ENCODE data around the gene HOXA10.

Gene HOXA10

GRCh38 chr7:27202862-27203134 is 28.7 kb upstream of the HOXA10 start:
- H3K4me3 ChIP-seq (replicated peaks; ENCODE audit: insufficient read depth, low read length) = no peak overlapping the region
- no peak for DNase-seq (ENCODE audit: low read depth in 1 of 2, low spot score in 1 of 2)
- H3K27me3 ChIP-seq (ENCODE audit: insufficient read depth, poor library complexity, severe bottlenecking) = peaks cover 78% of the 10 kb centered on the region
- no peak overlapping the region for H3K27ac ChIP-seq (replicated peaks)
- TF ChIP-seq CTCF (IDR thresholded peaks at IDR 0.05; ENCODE audit: insufficient read depth, low read length) (no peak), GABPA (IDR thresholded peaks at IDR 0.05; ENCODE audit: low read depth) (no peak)

GRCh38 chr7:27202018-27202861 is 28.1 kb upstream of the HOXA10 start:
- no peak overlapping the region for H3K27ac ChIP-seq (replicated peaks)
- no peak for DNase-seq (ENCODE audit: low read depth in 1 of 2, low spot score in 1 of 2)
- peaks cover 79% of the 10 kb centered on the region for H3K27me3 ChIP-seq (ENCODE audit: insufficient read depth, poor library complexity, severe bottlenecking)
- TF ChIP-seq POLR2AphosphoS5 (IDR thresholded peaks at IDR 0.05; ENCODE audit: low read depth) = no peak
- H3K4me3 ChIP-seq (replicated peaks; ENCODE audit: insufficient read depth, low read length) = no peak overlapping the region

GRCh38 chr7:27201580-27202017 is 27.5 kb upstream of the HOXA10 start:
- Histone ChIP-seq H3K27me3 (ENCODE audit: insufficient read depth, poor library complexity, severe bottlenecking) (peaks cover 79% of the 10 kb centered on the region), H3K27ac (replicated peaks) (no peak overlapping the region), H3K4me3 (replicated peaks; ENCODE audit: insufficient read depth, low read length) (0 out of 2 replicates have a peak overlapping the region, but pooled peaks have one; percentile 5)
- TF ChIP-seq REST (IDR thresholded peaks at IDR 0.05; ENCODE audit: insufficient replicate concordance, low read depth) (no peak), POLR2AphosphoS5 (IDR thresholded peaks at IDR 0.05; ENCODE audit: low read depth) (no peak), GABPA (IDR thresholded peaks at IDR 0.05; ENCODE audit: low read depth) (no peak), CTCF (IDR thresholded peaks at IDR 0.05; ENCODE audit: insufficient read depth, low read length) (no peak)
- no peak for DNase-seq (ENCODE audit: low read depth in 1 of 2, low spot score in 1 of 2)

GRCh38 chr7:27200761-27201579 is 26.9 kb upstream of the HOXA10 start:
- Histone ChIP-seq H3K27ac (replicated peaks) (no peak overlapping the region), H3K27me3 (ENCODE audit: insufficient read depth, poor library complexity, severe bottlenecking) (peaks cover 76% of the 10 kb centered on the region), H3K4me3 (replicated peaks; ENCODE audit: insufficient read depth, low read length) (peak overlapping the region; percentile 50)
- TF ChIP-seq SPI1 (IDR thresholded peaks at IDR 0.05; ENCODE audit: borderline replicate concordance, low read depth) (peak; percentile 80), GABPA (IDR thresholded peaks at IDR 0.05; ENCODE audit: low read depth) (no peak)
- peak in 1 of 2 experiments; percentile 46 for DNase-seq (ENCODE audit: low read depth in 1 of 2, low spot score in 1 of 2)

- Histone ChIP-seq H3K27ac (replicated peaks) (no peak within 1 kb of the TSS), H3K4me3 (replicated peaks; ENCODE audit: insufficient read depth, low read length) (peak within 1 kb of the TSS; percentile 50), H3K27me3 (ENCODE audit: insufficient read depth, poor library complexity, severe bottlenecking) (peaks cover 71% of the 10 kb centered on the region)
- TF ChIP-seq REST (IDR thresholded peaks at IDR 0.05; ENCODE audit: insufficient replicate concordance, low read depth) (no peak), SPI1 (IDR thresholded peaks at IDR 0.05; ENCODE audit: borderline replicate concordance, low read depth) (no peak), POLR2AphosphoS5 (IDR thresholded peaks at IDR 0.05; ENCODE audit: low read depth) (no peak), CTCF (IDR thresholded peaks at IDR 0.05; ENCODE audit: insufficient read depth, low read length) (no peak), GABPA (IDR thresholded peaks at IDR 0.05; ENCODE audit: low read depth) (no peak)
- no peak for DNase-seq (ENCODE audit: low read depth in 1 of 2, low spot score in 1 of 2)
Measured at GRCh38 chr7:27199849-27200760, 26.0 kb upstream of the HOXA10 start, which contains the start of gene HOXA13. TSS of gene HOXA13 (minus strand) at chr7:27200091. CDS start at chr7:27200077, 14 bp downstream.
